ENCODE data around the gene KLF1.
A peak's percentile ranks its signal among the peaks of the same experiment; 100 is the strongest.
"Not testable (repeated sequence)": the region's sequence is repeated elsewhere in the genome, so short reads cannot be mapped to it uniquely, and the experiment has no call there.

KLF1 gene

DNA sequence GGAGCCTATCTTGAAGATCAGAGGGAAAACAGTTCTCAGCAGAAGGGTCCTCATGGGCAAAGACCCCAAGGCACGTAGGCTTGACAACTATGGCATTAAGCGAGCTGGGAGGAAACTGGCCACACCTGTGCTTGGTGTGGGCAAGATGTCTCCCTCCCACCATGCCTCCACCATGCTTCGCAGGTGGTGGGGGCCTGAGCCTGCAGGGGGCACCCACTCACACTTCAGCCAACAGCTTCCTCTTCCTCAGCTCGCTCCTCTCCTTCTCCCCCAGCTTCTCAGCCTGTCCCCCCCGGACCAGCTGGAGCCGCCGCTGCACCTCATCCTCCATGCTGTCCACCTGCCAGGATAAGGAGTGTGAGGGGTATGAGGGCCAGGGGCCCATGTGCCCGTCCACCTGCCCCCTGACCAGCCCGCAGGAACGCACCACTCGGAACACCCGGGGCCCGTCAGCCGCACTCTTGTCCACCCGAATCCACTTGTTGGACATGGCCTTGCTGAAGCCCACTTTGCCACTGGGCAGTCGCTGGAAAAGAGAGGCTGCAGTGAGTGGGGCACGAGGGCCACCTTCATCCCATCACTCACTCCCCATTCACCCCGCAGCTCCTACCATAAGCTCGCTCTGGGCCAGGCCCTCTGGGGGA is 43.1 kb upstream of the KLF1 start:
- Mint-ChIP-seq H3K36me3 (ENCODE audit: low read depth) (peaks cover 29% of the 10 kb centered on the region), H3K4me3 (peak overlapping the region; percentile 26 to 74 (median 67))
- TF ChIP-seq, protein P1, sequence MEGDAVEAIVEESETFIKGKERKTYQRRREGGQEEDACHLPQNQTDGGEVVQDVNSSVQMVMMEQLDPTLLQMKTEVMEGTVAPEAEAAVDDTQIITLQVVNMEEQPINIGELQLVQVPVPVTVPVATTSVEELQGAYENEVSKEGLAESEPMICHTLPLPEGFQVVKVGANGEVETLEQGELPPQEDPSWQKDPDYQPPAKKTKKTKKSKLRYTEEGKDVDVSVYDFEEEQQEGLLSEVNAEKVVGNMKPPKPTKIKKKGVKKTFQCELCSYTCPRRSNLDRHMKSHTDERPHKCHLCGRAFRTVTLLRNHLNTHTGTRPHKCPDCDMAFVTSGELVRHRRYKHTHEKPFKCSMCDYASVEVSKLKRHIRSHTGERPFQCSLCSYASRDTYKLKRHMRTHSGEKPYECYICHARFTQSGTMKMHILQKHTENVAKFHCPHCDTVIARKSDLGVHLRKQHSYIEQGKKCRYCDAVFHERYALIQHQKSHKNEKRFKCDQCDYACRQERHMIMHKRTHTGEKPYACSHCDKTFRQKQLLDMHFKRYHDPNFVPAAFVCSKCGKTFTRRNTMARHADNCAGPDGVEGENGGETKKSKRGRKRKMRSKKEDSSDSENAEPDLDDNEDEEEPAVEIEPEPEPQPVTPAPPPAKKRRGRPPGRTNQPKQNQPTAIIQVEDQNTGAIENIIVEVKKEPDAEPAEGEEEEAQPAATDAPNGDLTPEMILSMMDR (IDR thresholded peaks at IDR 0.05; ENCODE audit: unreplicated experiment in 3 of 3) = no peak

DNA sequence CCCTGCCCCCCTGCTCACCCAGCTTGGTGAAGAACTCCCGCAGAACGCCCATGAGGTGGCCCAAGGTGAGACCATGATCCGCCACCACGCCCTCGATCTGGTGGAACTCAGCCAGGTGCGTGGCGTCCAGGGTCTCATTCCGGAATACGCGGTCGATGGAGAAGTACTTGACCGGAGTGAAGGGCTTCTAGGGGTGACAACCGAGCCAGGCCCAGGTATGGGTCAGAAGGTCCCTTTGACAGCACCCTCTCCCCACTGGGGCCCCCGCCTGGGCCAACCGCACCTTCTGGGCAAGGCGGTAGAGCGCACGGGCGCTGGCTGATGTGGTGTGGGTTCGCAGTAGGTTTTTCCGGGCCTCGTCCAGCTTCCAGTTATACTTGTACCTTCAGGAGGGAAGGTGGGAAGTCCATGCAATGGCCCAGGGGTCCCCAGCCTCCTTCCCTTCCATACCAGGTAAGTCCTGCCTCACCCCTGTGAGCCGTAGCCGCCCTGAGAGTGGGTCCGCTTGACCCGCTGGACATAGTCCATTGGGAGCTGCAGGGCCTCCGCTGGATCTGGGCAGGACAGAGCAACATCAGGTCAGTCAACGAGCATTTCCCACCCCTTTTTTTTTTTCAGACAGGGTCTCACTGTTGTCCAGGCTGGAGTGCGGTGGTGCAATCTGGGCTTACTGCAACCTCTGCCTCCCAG is 37.8 kb upstream of the KLF1 start:
- TF ChIP-seq, protein P1 (IDR thresholded peaks at IDR 0.05; ENCODE audit: unreplicated experiment in 3 of 3) = no peak
- Mint-ChIP-seq H3K36me3 (ENCODE audit: low read depth) (peaks cover 60% of the 10 kb centered on the region), H3K27me3 (ENCODE audit: low read depth) (no peaks in the 10 kb centered on the region), H3K9me3 (no peaks in the 10 kb centered on the region), H3K4me1 (no peaks in the 10 kb centered on the region), H3K27ac (no peak overlapping the region), H3K4me3 (no peak overlapping the region)

More for the DNA sequence above, 43.1 kb upstream of the KLF1 start:
- Mint-ChIP-seq H3K9me3 (no peaks in the 10 kb centered on the region), H3K27ac (no peak overlapping the region), H3K27me3 (ENCODE audit: low read depth) (no peaks in the 10 kb centered on the region), H3K4me1 (peaks cover 17% of the 10 kb centered on the region)

DNA sequence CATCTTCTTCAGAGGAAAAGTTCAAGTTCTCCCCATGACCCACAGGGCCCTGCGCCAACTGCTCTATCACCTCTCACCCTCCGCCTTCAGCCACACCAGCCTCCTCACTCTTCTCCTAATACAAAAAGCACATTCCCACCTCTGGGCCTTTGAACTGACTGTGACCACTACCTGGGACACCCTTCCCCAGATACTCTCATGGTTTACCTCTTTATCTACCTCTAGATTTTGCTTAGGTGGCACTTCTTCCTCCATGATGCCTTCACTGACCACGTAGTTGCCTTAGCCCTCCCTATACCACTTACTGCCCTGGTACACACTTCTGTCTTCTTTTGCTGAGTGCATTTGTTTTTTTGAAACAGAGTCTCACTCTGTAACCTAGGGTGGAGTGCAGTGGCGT is 36.0 kb upstream of the KLF1 start:
- Mint-ChIP-seq H3K36me3 (ENCODE audit: low read depth) (peaks cover 45% of the 10 kb centered on the region), H3K9me3 (no peaks in the 10 kb centered on the region), H3K4me1 (no peaks in the 10 kb centered on the region), H3K27ac (no peak overlapping the region), H3K4me3 (no peak overlapping the region), H3K27me3 (ENCODE audit: low read depth) (no peaks in the 10 kb centered on the region)
- TF ChIP-seq, protein P1 (IDR thresholded peaks at IDR 0.05; ENCODE audit: unreplicated experiment in 3 of 3) = no peak

DNA sequence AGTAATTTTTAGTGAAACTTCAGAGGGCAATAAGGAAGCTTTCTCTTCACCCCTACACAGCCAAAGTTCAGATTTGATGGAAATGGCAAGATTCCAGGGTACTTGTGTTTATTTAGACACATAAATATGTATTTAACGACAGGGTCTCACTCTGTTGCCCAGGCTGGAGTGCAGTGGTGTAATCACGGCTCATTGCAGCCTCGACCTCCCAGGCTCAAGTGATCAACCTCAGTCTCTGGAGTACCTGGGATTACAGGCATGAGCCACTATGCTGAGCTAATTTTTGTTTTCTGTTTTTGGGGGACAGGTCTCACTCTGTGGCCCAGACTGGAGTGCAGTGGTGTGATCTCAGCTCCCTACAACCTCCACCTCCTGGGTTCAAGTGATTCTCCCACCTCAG is 34.0 kb upstream of the KLF1 start:
- H3K4me1 Mint-ChIP-seq = no peaks in the 10 kb centered on the region
- TF ChIP-seq, protein P1 (IDR thresholded peaks at IDR 0.05; ENCODE audit: unreplicated experiment in 3 of 3) = no peak
- H3K9me3 Mint-ChIP-seq = no peaks in the 10 kb centered on the region
- peak overlapping the region in 2 of 3 experiments; percentile 17 for H3K4me3 Mint-ChIP-seq
- H3K36me3 Mint-ChIP-seq (ENCODE audit: low read depth) = peaks cover 35% of the 10 kb centered on the region
- no peaks in the 10 kb centered on the region for H3K27me3 Mint-ChIP-seq (ENCODE audit: low read depth)
- peak overlapping the region in 2 of 3 experiments; percentile 55 for H3K27ac Mint-ChIP-seq

DNA sequence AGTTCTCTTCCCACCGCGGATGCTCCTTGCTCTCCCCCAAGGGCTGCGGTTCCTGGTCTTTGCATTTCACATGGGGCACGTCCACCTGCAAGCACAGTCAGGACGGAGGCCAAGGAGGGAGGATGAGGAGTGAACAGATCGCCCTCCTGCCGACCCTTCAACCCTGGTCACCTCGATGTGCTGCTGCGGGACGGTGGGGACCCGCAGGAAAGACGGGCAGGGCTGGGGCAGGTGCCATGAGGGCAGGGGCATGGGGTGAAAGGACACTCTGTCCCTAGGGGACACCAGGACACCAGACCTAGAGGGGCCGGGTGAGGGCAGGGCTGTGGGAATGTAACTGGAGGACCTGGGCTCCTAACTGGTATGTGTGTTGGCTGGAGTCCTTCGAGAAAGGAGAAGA is 31.3 kb upstream of the KLF1 start:
- Mint-ChIP-seq H3K9me3 (no peaks in the 10 kb centered on the region), H3K27me3 (ENCODE audit: low read depth) (no peaks in the 10 kb centered on the region), H3K4me3 (peak overlapping the region in 2 of 3 experiments; percentile 32 to 74), H3K27ac (no peak overlapping the region), H3K4me1 (peaks cover 10% of the 10 kb centered on the region), H3K36me3 (ENCODE audit: low read depth) (peaks cover 13% of the 10 kb centered on the region)
- TF ChIP-seq, protein P1 (IDR thresholded peaks at IDR 0.05; ENCODE audit: unreplicated experiment in 3 of 3) = no peak

DNA sequence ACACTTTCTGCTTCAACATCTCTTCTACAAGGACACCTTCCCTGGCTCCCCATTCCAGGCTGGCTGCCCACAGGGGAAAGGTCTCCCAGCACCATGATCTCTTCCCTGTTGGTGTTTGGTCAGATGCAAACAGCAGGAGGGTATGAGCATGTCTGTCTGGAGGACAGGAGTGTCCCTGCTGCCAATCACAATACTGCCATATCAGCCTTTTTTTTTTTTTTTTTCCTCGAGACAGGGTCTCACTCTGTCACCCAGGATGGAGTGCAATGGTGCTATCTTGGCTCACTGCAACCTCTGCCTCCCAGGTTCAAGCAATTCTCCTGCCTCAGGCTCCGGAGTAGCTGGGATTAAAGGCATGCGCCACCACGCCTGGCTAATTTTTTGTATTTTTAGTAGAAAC is 28.9 kb upstream of the KLF1 start:
- not testable (repeated sequence) for H3K4me3 Mint-ChIP-seq; H3K27me3 Mint-ChIP-seq (ENCODE audit: low read depth); H3K9me3 Mint-ChIP-seq; H3K36me3 Mint-ChIP-seq (ENCODE audit: low read depth)
- Mint-ChIP-seq H3K27ac (peak overlapping the region in 1 of 3 experiments; percentile 22), H3K4me1 (peaks cover 23% of the 10 kb centered on the region)

Data from nephron (organoid).